CD8-positive, alpha-beta memory T cell (primary cell): ENCODE results near the gene AFF1. TPM values are rescaled to one million over a fixed set of nuclear protein-coding genes. Genes with fewer than 3 reads are reported as not detected.

Experiments
- CTCF ChIA-PET: fragments of 350-600 bp; sonication (Branson Sonifier 250); formaldehyde crosslinking; loops from one replicate; lab custom pipeline; 2021; ENCODE audit warnings: antibody characterized with exemption; lab: Charles Lee
- POLR2A ChIA-PET: fragments of 350-600 bp; sonication (Branson Sonifier 250); formaldehyde crosslinking; loops from one replicate; lab custom pipeline; 2021; ENCODE audit warnings: antibody characterized with exemption; lab: Charles Lee
- DNase-seq, 5 donors: peaks; one replicate each; pipeline versions ENCODE4 v3.0.0 to v3.0.0-alpha.2; 2020 to 2022; ENCODE audit warnings: mixed read lengths in 1 of 5
- H3K27ac ChIP-seq: one replicate; pipeline ENCODE4 v1.7.0; 2013; ENCODE audit warnings: low read depth, mild to moderate bottlenecking, low read length, moderate library complexity
- H3K27me3 ChIP-seq: 2 replicates; pipeline ENCODE4 v1.7.0; 2013; ENCODE audit warnings: low read length, mild to moderate bottlenecking; ENCODE audit not compliant: insufficient read depth, poor library complexity, severe bottlenecking
- H3K36me3 ChIP-seq: 2 replicates; pipeline ENCODE4 v1.7.0; 2013; ENCODE audit warnings: mild to moderate bottlenecking, low read length, moderate library complexity; ENCODE audit not compliant: insufficient read depth
- H3K4me1 ChIP-seq: 2 replicates; pipeline ENCODE4 v1.7.0; 2013; ENCODE audit warnings: mild to moderate bottlenecking, low read length, moderate library complexity; ENCODE audit not compliant: insufficient read depth
- H3K4me3 ChIP-seq: 2 replicates; pipeline ENCODE4 v1.7.0; 2013; ENCODE audit warnings: mild to moderate bottlenecking, low read length
- H3K9me3 ChIP-seq: 2 replicates; pipeline ENCODE4 v1.7.0; 2013; ENCODE audit warnings: mild to moderate bottlenecking, low read length
- H3K27ac Mint-ChIP-seq, 8 donors: one replicate each; pipeline ENCODE4 v1.8.0; 2020 to 2021; ENCODE audit warnings: mixed read lengths in 8 of 8, mild to moderate bottlenecking in 6 of 8, inconsistent platforms in 3 of 8, moderate library complexity in 3 of 8
- H3K27me3 Mint-ChIP-seq, 2 donors: one replicate each; pipeline ENCODE4 v1.8.0; 2020 to 2021; ENCODE audit warnings: mixed read lengths in 2 of 2, mild to moderate bottlenecking in 1 of 2, moderate library complexity in 1 of 2
- H3K36me3 Mint-ChIP-seq, 3 donors: one replicate each; pipeline ENCODE4 v1.8.0; 2020 to 2021; ENCODE audit warnings: mixed read lengths in 3 of 3, inconsistent platforms in 1 of 3, mild to moderate bottlenecking in 1 of 3
- H3K4me1 Mint-ChIP-seq, 3 donors: one replicate each; pipeline ENCODE4 v1.8.0; 2020 to 2021; ENCODE audit warnings: mixed read lengths in 3 of 3, inconsistent platforms in 1 of 3, mild to moderate bottlenecking in 1 of 3
- H3K4me3 Mint-ChIP-seq, 7 donors: one replicate each; pipeline ENCODE4 v1.8.0; 2020 to 2021; ENCODE audit warnings: mixed read lengths in 7 of 7, mild to moderate bottlenecking in 6 of 7, moderate library complexity in 4 of 7, inconsistent platforms in 2 of 7
- H3K9me3 Mint-ChIP-seq, 5 donors: one replicate each; pipeline ENCODE4 v1.8.0; 2020 to 2022; ENCODE audit warnings: mixed read lengths in 5 of 5, mild to moderate bottlenecking in 3 of 5, moderate library complexity in 2 of 5, inconsistent platforms in 1 of 5
- polyA plus RNA-seq: library from polyadenylated mRNA; unstranded; fragments of 300-500 nt; fragmentation: Illumina TruSeq; gene quantifications from one replicate; pipeline ENCODE4 v1.2.3, GENCODE V29; 2021
- total RNA-seq, 2 experiments: library from RNA; stranded (reverse); gene quantifications; one replicate each; pipeline ENCODE4 v1.2.3, GENCODE V29; 2021

Gene AFF1
- total and polyA plus RNA-seq, 3 experiments from 2014 or later: 20.9 to 32.9 (median 29.7) TPM

DNA sequence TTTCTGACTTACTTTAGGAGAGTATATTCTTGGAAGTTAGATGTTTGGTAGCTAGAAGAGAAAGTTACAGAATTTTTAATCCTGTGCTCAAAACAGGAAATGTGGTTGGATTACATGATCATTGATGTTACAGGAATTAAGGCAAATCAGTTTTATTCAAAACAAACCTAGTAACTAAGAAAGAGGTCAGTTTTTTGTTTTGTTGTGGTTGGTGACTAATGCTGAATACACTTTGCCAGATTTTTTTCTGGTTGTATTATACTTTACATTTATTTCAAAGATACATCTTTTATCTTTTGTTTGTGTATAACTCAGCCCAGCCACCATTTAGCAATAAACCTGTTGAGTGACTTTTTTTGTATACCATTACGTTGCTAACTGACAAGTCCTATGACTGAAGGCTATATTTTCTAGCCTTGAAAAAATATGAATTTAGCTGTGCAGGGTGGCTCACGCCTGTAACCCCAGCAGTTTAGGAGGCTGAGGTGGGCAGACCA, 168.9 kb downstream of the AFF1 start:
- ChIA-PET POLR2A (interaction anchor here (1.7 kb wide), 1 partner anchor 169 kb away, joined by 7 read pairs; the partner anchor contains the start of gene AFF1), CTCF (interaction anchor here (0.8 to 3.9 kb wide), 4 partner anchors 10 to 181 kb away, joined by 3 to 16 read pairs (median 6); partner anchors contain the start of gene AFF1)
- DNase-seq: peak in 2 of 5 donors; percentile 55 to 64
- H3K27me3 ChIP-seq: no peaks in the 10 kb centered on the region
- Mint-ChIP-seq H3K4me1 (peaks cover 34 to 60% (median 59%) of the 10 kb centered on the region in 3 donors), H3K9me3 (no peaks in the 10 kb centered on the region), H3K27ac (peak overlapping the region; percentile 64 to 92 (median 80)), H3K36me3 (peaks cover 0 to 42% (median 11%) of the 10 kb centered on the region in 3 donors), H3K4me3 (peak overlapping the region in 6 of 7 donors; percentile 29 to 69 (median 48)), H3K27me3 (no peaks in the 10 kb centered on the region)
- H3K36me3 ChIP-seq: no peaks in the 10 kb centered on the region
- H3K27ac ChIP-seq: no peak overlapping the region
- H3K4me3 ChIP-seq: peak overlapping the region; percentile 24
- peaks cover 27% of the 10 kb centered on the region for H3K4me1 ChIP-seq
- H3K9me3 ChIP-seq: no peaks in the 10 kb centered on the region

DNA sequence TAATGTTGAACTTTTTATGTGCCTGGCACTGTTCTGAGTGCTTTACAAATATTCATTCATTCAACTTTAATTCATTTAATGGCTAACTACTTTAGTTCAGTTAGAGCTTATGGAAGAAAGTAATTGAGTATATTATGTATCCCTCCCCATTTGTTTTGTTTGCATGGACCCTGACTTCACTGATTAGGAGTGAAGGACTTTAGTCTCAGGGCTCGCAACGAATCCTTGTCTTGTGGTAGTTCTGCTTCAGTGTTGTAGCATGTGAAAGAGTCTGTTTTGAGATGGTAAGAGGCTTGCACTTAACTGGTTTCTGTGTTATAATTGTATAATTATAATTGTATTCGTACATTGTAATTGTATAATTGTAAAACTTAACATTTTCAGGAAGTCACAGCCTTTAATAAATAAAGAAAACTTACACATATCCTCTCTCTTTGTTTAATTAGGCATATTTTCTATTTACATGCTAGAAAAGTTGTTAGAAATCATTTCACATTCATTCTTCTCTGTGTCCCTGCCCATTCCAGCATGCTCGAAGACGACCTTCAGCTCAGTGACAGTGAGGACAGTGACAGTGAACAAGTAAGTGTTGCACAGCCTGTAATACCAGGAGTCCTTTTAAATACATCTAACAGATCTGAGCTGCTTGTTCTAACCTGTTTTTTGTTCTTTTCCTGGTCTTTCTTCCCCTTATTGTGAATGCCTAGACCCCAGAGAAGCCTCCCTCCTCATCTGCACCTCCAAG, 170.5 kb downstream of the AFF1 start:
- H3K9me3 Mint-ChIP-seq: no peaks in the 10 kb centered on the region
- peaks cover 36 to 59% (median 58%) of the 10 kb centered on the region in 3 donors for H3K4me1 Mint-ChIP-seq
- Histone ChIP-seq H3K27me3 (no peaks in the 10 kb centered on the region), H3K9me3 (no peaks in the 10 kb centered on the region), H3K27ac (no peak overlapping the region), H3K36me3 (no peaks in the 10 kb centered on the region), H3K4me1 (peaks cover 27% of the 10 kb centered on the region), H3K4me3 (no peak overlapping the region)
- ChIA-PET CTCF (interaction anchor here (1.2 to 3.9 kb wide), 5 partner anchors 12 to 183 kb away, joined by 3 to 16 read pairs (median 5); partner anchors contain the start of gene AFF1), POLR2A (no interaction called here)
- no peak for DNase-seq
- H3K27me3 Mint-ChIP-seq: no peaks in the 10 kb centered on the region
- peaks cover 0 to 45% (median 16%) of the 10 kb centered on the region in 3 donors for H3K36me3 Mint-ChIP-seq
- peak overlapping the region; percentile 40 to 91 (median 74) for H3K27ac Mint-ChIP-seq
- no peak overlapping the region for H3K4me3 Mint-ChIP-seq

DNA sequence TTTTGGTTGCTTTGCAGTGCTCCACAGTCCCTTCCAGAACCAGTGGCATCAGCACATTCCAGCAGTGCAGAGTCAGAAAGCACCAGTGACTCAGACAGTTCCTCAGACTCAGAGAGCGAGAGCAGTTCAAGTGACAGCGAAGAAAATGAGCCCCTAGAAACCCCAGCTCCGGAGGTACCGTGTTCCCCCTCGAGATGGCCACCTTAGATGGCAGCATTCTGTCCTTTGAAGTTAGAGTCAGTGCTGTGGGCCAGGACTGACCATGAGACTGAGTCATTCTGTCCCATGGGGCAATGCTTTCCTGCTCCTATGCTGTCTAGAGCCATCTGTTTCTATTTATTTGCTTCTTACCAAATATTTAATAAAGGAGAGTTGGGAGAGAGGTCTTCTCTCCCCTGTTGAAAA, 173.3 kb downstream of the AFF1 start:
- H3K9me3 ChIP-seq: no peaks in the 10 kb centered on the region
- H3K4me3 ChIP-seq: no peak overlapping the region
- no peaks in the 10 kb centered on the region for H3K27me3 ChIP-seq
- Mint-ChIP-seq H3K27me3 (no peaks in the 10 kb centered on the region), H3K27ac (peak overlapping the region in 2 of 8 donors; percentile 81 to 82), H3K36me3 (peaks cover 0 to 57% (median 17%) of the 10 kb centered on the region in 3 donors), H3K4me3 (no peak overlapping the region), H3K4me1 (peaks cover 36 to 44% (median 41%) of the 10 kb centered on the region in 3 donors), H3K9me3 (no peaks in the 10 kb centered on the region)
- no peak overlapping the region for H3K27ac ChIP-seq
- CTCF ChIA-PET: no interaction called here
- H3K36me3 ChIP-seq: peaks cover 4% of the 10 kb centered on the region
- DNase-seq: no peak
- POLR2A ChIA-PET: no interaction called here
- peaks cover 22% of the 10 kb centered on the region for H3K4me1 ChIP-seq

DNA sequence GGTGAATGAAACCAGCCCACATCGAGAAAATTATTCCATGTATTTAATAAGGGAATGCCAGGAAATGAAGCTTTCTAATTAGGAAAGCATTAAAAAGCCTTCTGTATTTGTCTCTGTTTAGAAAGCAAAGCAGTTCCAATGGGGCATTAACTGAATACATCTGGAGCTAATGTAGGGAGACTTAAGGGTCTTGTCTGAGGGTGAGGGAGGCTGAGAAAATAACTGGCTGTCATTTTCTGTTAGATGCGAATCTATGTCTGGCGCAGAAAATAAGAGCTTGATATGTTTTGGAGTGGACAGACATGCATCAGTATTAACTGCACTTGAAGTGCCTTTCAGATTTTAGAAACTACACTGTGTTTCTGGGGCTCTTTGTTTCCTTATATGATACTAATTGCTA, 174.3 kb downstream of the AFF1 start:
- Histone ChIP-seq H3K9me3 (no peaks in the 10 kb centered on the region), H3K36me3 (peaks cover 4% of the 10 kb centered on the region), H3K4me1 (peaks cover 12% of the 10 kb centered on the region), H3K27me3 (no peaks in the 10 kb centered on the region), H3K27ac (no peak overlapping the region), H3K4me3 (no peak overlapping the region)
- Mint-ChIP-seq H3K36me3 (peaks cover 0 to 65% (median 20%) of the 10 kb centered on the region in 3 donors), H3K9me3 (no peaks in the 10 kb centered on the region), H3K4me3 (no peak overlapping the region), H3K4me1 (peaks cover 27 to 35% (median 31%) of the 10 kb centered on the region in 3 donors), H3K27me3 (no peaks in the 10 kb centered on the region), H3K27ac (peak overlapping the region in 4 of 8 donors; percentile 22 to 73 (median 38))
- POLR2A ChIA-PET: no interaction called here
- CTCF ChIA-PET: no interaction called here
- no peak for DNase-seq

DNA sequence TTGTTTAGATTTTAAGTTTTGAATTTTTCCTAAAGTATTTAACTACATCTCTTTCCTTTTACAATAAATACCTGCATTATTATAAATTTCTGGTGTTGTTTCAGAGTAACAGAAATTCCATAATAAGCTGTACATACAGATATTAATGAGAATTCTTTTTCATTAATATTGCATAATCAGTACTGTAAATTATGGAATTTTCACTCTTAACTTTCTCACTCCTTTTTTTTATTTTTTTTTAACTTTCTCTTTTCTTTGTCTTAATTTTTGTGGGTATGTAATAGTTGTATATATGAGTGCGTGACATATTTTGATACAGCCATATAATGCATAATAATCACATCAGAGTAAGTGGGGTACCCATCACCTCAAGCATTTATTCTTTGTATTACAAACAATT, 175.1 kb downstream of the AFF1 start:
- no peaks in the 10 kb centered on the region for H3K9me3 Mint-ChIP-seq
- no peak overlapping the region for H3K27ac Mint-ChIP-seq
- no peak for DNase-seq
- H3K27ac ChIP-seq: no peak overlapping the region
- no peaks in the 10 kb centered on the region for H3K27me3 ChIP-seq
- POLR2A ChIA-PET: no interaction called here
- H3K4me3 ChIP-seq: no peak overlapping the region
- H3K4me1 ChIP-seq: peaks cover 4% of the 10 kb centered on the region
- H3K4me1 Mint-ChIP-seq: peaks cover 19 to 26% (median 23%) of the 10 kb centered on the region in 3 donors
- H3K36me3 Mint-ChIP-seq: peaks cover 0 to 73% (median 20%) of the 10 kb centered on the region in 3 donors
- H3K4me3 Mint-ChIP-seq: no peak overlapping the region
- CTCF ChIA-PET: no interaction called here
- H3K36me3 ChIP-seq: peaks cover 5% of the 10 kb centered on the region
- H3K27me3 Mint-ChIP-seq: no peaks in the 10 kb centered on the region
- no peaks in the 10 kb centered on the region for H3K9me3 ChIP-seq

DNA sequence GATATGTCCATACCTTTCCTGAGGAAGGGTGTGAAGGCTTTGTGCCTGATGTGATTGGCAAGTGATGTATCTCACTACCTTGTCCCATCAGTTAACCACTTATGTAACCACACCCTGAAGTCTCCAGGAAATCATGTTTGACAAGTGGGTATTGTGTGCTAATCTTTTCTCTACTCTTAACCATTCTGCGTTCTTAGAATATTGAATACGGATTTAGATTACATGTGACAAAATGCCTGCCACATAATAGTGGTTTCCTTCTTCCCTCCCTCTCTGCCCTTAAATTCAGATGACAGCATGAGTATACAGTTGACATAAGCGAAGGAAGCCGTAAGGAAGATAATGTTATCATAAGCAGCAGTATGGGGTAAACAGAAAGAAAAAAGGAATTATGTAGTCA, 177.3 kb downstream of the AFF1 start:
- Mint-ChIP-seq H3K9me3 (no peaks in the 10 kb centered on the region), H3K27me3 (no peaks in the 10 kb centered on the region), H3K27ac (peak overlapping the region in 1 of 8 donors; percentile 10), H3K4me1 (peaks cover 9 to 13% (median 13%) of the 10 kb centered on the region in 3 donors), H3K36me3 (peaks cover 0 to 78% (median 14%) of the 10 kb centered on the region in 3 donors), H3K4me3 (no peak overlapping the region)
- no peaks in the 10 kb centered on the region for H3K9me3 ChIP-seq
- peaks cover 22% of the 10 kb centered on the region for H3K36me3 ChIP-seq
- POLR2A ChIA-PET: no interaction called here
- H3K4me1 ChIP-seq: no peaks in the 10 kb centered on the region
- H3K27me3 ChIP-seq: no peaks in the 10 kb centered on the region
- no peak overlapping the region for H3K27ac ChIP-seq
- no peak overlapping the region for H3K4me3 ChIP-seq
- no peak for DNase-seq
- CTCF ChIA-PET: no interaction called here

DNA sequence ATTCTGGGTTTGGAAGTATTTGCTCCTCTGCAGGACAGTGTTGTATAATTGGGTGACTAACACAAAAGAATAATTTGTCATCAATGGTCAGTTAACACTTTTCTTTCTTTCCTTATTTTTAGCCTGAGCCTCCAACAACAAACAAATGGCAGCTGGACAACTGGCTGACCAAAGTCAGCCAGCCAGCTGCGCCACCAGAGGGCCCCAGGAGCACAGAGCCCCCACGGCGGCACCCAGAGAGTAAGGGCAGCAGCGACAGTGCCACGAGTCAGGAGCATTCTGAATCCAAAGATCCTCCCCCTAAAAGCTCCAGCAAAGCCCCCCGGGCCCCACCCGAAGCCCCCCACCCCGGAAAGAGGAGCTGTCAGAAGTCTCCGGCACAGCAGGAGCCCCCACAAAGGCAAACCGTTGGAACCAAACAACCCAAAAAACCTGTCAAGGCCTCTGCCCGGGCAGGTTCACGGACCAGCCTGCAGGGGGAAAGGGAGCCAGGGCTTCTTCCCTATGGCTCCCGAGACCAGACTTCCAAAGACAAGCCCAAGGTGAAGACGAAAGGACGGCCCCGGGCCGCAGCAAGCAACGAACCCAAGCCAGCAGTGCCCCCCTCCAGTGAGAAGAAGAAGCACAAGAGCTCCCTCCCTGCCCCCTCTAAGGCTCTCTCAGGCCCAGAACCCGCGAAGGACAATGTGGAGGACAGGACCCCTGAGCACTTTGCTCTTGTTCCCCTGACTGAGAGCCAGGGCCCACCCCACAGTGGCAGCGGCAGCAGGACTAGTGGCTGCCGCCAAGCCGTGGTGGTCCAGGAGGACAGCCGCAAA, 179.6 kb downstream of the AFF1 start:
- Mint-ChIP-seq H3K4me3 (no peak overlapping the region), H3K36me3 (peaks cover 0 to 72% (median 13%) of the 10 kb centered on the region in 3 donors), H3K9me3 (no peaks in the 10 kb centered on the region), H3K27me3 (no peaks in the 10 kb centered on the region), H3K27ac (no peak overlapping the region), H3K4me1 (peaks cover 11 to 16% (median 12%) of the 10 kb centered on the region in 3 donors)
- peaks cover 22% of the 10 kb centered on the region for H3K36me3 ChIP-seq
- no peaks in the 10 kb centered on the region for H3K9me3 ChIP-seq
- H3K27ac ChIP-seq: no peak overlapping the region
- POLR2A ChIA-PET: no interaction called here
- H3K4me3 ChIP-seq: no peak overlapping the region
- no peak for DNase-seq
- CTCF ChIA-PET: interaction anchor here (1.6 kb wide), 2 partner anchors 36 to 192 kb away, joined by 4 read pairs; no protein-coding TSS in a partner anchor
- H3K27me3 ChIP-seq: no peaks in the 10 kb centered on the region
- H3K4me1 ChIP-seq: no peaks in the 10 kb centered on the region
